ENCODE data around the gene SNX27.
"Not testable (repeated sequence)": the region's sequence is repeated elsewhere in the genome, so short reads cannot be mapped to it uniquely, and the experiment has no call there.

The SNX27 gene

DNA sequence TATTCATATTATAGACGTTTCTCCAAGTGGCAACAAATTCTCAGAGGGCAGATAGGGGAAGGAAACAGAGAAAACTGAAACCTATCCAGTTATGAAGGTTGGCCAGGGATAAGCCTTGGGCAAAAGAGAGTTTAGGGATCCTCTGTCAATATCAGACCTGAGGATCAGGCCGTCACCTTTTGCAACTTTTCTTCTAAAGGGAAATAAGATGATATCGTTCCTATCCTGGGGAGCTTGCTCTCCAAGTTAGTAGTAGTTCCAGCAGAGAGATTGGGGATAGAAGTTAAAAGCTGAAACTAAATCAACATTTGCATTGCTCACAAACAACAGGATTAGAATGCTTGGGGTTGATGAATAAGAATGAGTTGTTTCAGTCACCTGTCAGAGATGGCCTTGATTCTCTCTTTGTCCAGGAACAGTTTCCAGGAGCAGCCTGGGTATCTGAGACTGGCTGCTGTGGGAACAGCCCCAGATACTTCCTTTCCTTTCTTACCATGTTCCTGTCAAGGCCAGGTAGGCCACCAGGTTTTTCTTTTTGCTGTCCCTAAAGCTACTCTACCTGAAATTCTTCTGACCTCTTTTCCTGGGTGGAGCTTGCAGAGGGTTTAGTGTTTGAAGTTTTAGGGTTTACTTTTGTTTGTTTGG is 112.0 kb downstream of the SNX27 start:
- DNase-seq: no peak

- peak; percentile 4 for DNase-seq
Measured at GRCh38 chr1:151728151-151729054, 116.6 kb downstream of the SNX27 start.

- no peak for DNase-seq
Measured at GRCh38 chr1:151729157-151729965, 117.5 kb downstream of the SNX27 start.

DNA sequence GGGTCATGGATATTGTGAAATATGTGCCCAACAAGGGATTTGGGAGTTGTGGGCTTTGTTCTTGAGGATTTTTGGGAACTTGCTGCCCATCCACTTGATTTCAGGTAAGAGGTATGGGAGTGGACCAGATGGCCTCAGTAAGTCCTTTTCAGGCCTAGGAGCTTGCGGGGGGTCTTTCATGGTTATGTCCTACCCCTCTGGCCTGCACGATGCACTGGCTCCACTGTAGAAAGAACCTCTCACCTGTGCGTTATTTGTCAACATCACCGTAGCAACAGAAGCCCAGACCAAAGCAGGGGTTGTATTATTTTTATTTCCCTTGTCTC is 118.1 kb downstream of the SNX27 start:
- DNase-seq: no peak

DNA sequence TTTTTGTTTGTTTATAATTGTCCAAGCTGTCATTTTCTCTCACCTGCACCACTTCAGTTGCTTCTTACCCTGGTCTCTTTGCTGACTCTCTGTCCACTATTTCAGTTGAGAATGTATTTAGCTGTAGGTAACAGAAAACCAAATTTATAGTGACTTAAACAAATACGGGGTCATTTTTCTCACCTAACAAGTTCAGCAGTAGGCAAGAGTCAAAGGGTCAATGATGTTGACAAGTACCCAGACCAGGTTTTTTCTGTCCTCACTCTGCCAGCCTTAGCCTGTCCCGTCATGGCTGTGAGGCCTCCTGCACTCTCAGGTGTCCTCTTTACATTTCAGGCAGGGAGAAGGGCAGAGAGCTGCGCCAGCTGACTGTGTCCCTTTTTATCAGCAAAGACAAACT is 121.3 kb downstream of the SNX27 start:
- DNase-seq: no peak

DNA sequence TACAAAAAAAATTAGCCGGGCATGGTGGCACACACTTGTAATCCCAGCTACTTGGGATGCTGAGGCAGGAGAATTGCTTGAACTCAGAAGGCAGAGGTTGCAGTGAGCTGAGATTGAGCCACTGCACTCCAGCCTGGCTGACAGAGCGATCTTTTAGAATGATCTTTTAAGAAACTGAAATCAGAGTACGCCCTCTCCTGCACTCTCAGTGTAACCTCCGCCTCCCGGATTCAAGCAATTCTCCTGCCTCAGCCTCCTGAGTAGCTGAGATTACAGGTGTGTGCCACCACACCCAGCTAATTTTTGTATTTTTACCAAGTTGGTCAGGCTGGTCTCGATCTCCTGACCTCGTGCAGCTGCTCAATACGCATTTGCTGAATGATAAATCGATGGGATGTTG is 122.1 kb downstream of the SNX27 start:
- DNase-seq: not testable (repeated sequence)

- DNase-seq: no peak
Measured at GRCh38 chr1:151737026-151737425, 125.2 kb downstream of the SNX27 start.

- no peak for DNase-seq
Measured at GRCh38 chr1:151737479-151737878, 125.6 kb downstream of the SNX27 start.

GRCh38 chr1:151739590-151740355 is 127.9 kb downstream of the SNX27 start:
- DNase-seq: no peak

- DNase-seq: no peak
Measured at GRCh38 chr1:151741516-151741915, 129.7 kb downstream of the SNX27 start.

Measured in NCI-H146 (cell line).